IMR-90 (cell line): Measurements from ENCODE around the gene RIMS4. TPM values are rescaled to one million over a fixed set of nuclear protein-coding genes. Genes with fewer than 3 reads are reported as not detected.

ENCODE experiments used
- ATAC-seq: fragments of 200-7000 bp; cut with Tn5 transposase; 2 replicates; pipeline ENCODE4 v1.9.1; 2020; ENCODE audit warnings: low read depth, mild to moderate bottlenecking, moderate library complexity
- BruUV-seq: library from RNA; stranded (reverse); fragments of 400-500 nt; replicated peaks from 2 replicates; lab custom pipeline; 2021; lab: Mats Ljungman, UMichigan
- CTCF ChIA-PET: fragments of 300-600 bp; formaldehyde crosslinking; extraction: SDS; loops from one replicate; lab custom pipeline; 2021; ENCODE audit warnings: antibody characterized with exemption; lab: Yijun Ruan, JAX
- POLR2A ChIA-PET: fragments of 300-600 bp; sonication (Branson Sonifier 250); formaldehyde crosslinking; loops from one replicate; lab custom pipeline; 2022; ENCODE audit warnings: antibody characterized with exemption; ENCODE audit not compliant: unreplicated experiment; lab: Charles Lee
- DNase-seq: peaks from one replicate; pipeline ENCODE4 v3.0.0; 2013
- H2AFZ ChIP-seq: replicated peaks from 2 replicates; pipeline ENCODE3; 2013; ENCODE audit warnings: low read length, mild to moderate bottlenecking; ENCODE audit not compliant: poor library complexity
- H2AK5ac ChIP-seq: 2 replicates; pipeline ENCODE4 v1.6.1; 2013; ENCODE audit warnings: low read depth, low read length, inconsistent platforms
- H2AK9ac ChIP-seq: replicated peaks from 2 replicates; pipeline ENCODE3; 2013; ENCODE audit warnings: mild to moderate bottlenecking, low read depth, low read length, moderate library complexity; ENCODE audit not compliant: poor library complexity
- H2BK120ac ChIP-seq: 2 replicates; pipeline ENCODE4 v1.6.1; 2013; ENCODE audit warnings: low read depth, low read length, inconsistent platforms
- H2BK15ac ChIP-seq: 3 replicates; pipeline ENCODE4 v1.6.1; 2013; ENCODE audit warnings: low read depth, low read length, inconsistent platforms
- H2BK20ac ChIP-seq: 2 replicates; pipeline ENCODE4 v1.6.1; 2013; ENCODE audit warnings: low read depth, mild to moderate bottlenecking, inconsistent platforms, low read length, moderate library complexity
- H2BK5ac ChIP-seq: 2 replicates; pipeline ENCODE4 v1.6.1; 2013; ENCODE audit warnings: mild to moderate bottlenecking, low read depth, low read length, inconsistent platforms; ENCODE audit not compliant: poor library complexity, severe bottlenecking
- H3K14ac ChIP-seq: replicated peaks from 2 replicates; pipeline ENCODE4 v1.6.1; 2013; ENCODE audit warnings: low read depth, low read length, inconsistent platforms
- H3K18ac ChIP-seq: 2 replicates; pipeline ENCODE4 v1.6.1; 2013; ENCODE audit warnings: low read depth, low read length, control low read depth
- H3K23ac ChIP-seq: 2 replicates; pipeline ENCODE4 v1.6.1; 2013; ENCODE audit warnings: low read depth, low read length, inconsistent platforms
- H3K27ac ChIP-seq: 2 replicates; pipeline ENCODE4 v1.5.1; 2013; ENCODE audit warnings: mild to moderate bottlenecking, control low read depth, low read length; ENCODE audit not compliant: insufficient read depth
- H3K27me3 ChIP-seq: 2 replicates; pipeline ENCODE4 v1.6.1; 2013; ENCODE audit warnings: low read length; ENCODE audit not compliant: control insufficient read depth, insufficient read depth
- H3K36me3 ChIP-seq: 2 replicates; pipeline ENCODE4 v1.6.1; 2013; ENCODE audit warnings: low read length, mixed read lengths; ENCODE audit not compliant: control insufficient read depth, insufficient read depth
- H3K4ac ChIP-seq: 2 replicates; pipeline ENCODE4 v1.6.1; 2013; ENCODE audit warnings: low read depth, low read length, inconsistent platforms
- H3K4me1 ChIP-seq: 2 replicates; pipeline ENCODE4 v1.6.1; 2013; ENCODE audit warnings: low read length, mixed read lengths; ENCODE audit not compliant: control insufficient read depth, insufficient read depth
- H3K4me2 ChIP-seq: 2 replicates; pipeline ENCODE4 v1.6.1; 2013; ENCODE audit warnings: low read depth, mild to moderate bottlenecking, control low read depth, low read length, moderate library complexity
- H3K4me3 ChIP-seq: 2 replicates; pipeline ENCODE4 v1.5.1; 2013; ENCODE audit warnings: low read depth, mild to moderate bottlenecking, control low read depth, low read length, moderate library complexity; ENCODE audit not compliant: insufficient read depth
- H3K56ac ChIP-seq: 2 replicates; pipeline ENCODE4 v1.6.1; 2013; ENCODE audit warnings: low read length, inconsistent platforms; ENCODE audit not compliant: insufficient read depth; ENCODE audit errors: extremely low read depth
- H3K79me1 ChIP-seq, 2 experiments: 2 replicates each; pipeline ENCODE4 v1.6.1; 2013; ENCODE audit warnings: low read length in 2 of 2, inconsistent platforms in 1 of 2, low read depth in 1 of 2
- H3K9ac ChIP-seq: 2 replicates; pipeline ENCODE4 v1.6.1; 2013; ENCODE audit warnings: low read depth, low read length, control low read depth
- H3K9me1 ChIP-seq: 2 replicates; pipeline ENCODE4 v1.6.1; 2013; ENCODE audit warnings: low read length, inconsistent platforms; ENCODE audit not compliant: insufficient read depth
- H3K9me3 ChIP-seq: 2 replicates; pipeline ENCODE4 v1.6.1; 2013; ENCODE audit warnings: low read length; ENCODE audit not compliant: control insufficient read depth, insufficient read depth
- H4K20me1 ChIP-seq: 2 replicates; pipeline ENCODE4 v1.6.1; 2013; ENCODE audit warnings: low read length, inconsistent platforms; ENCODE audit not compliant: insufficient read depth
- H4K5ac ChIP-seq: 2 replicates; pipeline ENCODE4 v1.6.1; 2013; ENCODE audit warnings: mild to moderate bottlenecking, low read depth, low read length, control low read depth
- H4K8ac ChIP-seq, 2 experiments: 2 replicates each; pipeline ENCODE4 v1.6.1; 2013; ENCODE audit warnings: low read depth in 2 of 2, low read length in 2 of 2, control low read depth in 1 of 2, inconsistent platforms in 1 of 2
- H4K91ac ChIP-seq: 2 replicates; pipeline ENCODE4 v1.6.1; 2013; ENCODE audit warnings: low read depth, low read length, inconsistent platforms; ENCODE audit not compliant: insufficient read depth
- BHLHE40 ChIP-seq: fragments of 150-350 bp; IDR thresholded peaks from 2 replicates; pipeline ENCODE4 v1.6.1; 2016; ENCODE audit warnings: mild to moderate bottlenecking, low read depth, low read length
- CEBPB ChIP-seq: IDR thresholded peaks from 2 replicates; pipeline ENCODE4 v1.6.1; 2012; ENCODE audit warnings: low read depth, low read length, improper control_type of control experiment
- CHD1 ChIP-seq: IDR thresholded peaks from 2 replicates; pipeline ENCODE4 v1.6.1; 2012; ENCODE audit warnings: low read depth, low read length, improper control_type of control experiment
- CTCF ChIP-seq: conservative IDR thresholded peaks from 2 replicates; pipeline ENCODE4 v1.5.1; 2012; ENCODE audit warnings: mild to moderate bottlenecking, low read depth, low read length, improper control_type of control experiment
- FOS ChIP-seq: fragments of 150-350 bp; IDR thresholded peaks from 2 replicates; pipeline ENCODE4 v1.6.1; 2016; ENCODE audit warnings: low read depth, low read length
- MAFK ChIP-seq: IDR thresholded peaks from 2 replicates; pipeline ENCODE4 v1.6.1; 2012; ENCODE audit warnings: low read depth, low read length, improper control_type of control experiment
- MAZ ChIP-seq: IDR thresholded peaks from 2 replicates; pipeline ENCODE4 v1.6.1; 2012; ENCODE audit warnings: low read depth, mild to moderate bottlenecking, low read length, improper control_type of control experiment, moderate library complexity, borderline replicate concordance
- MXI1 ChIP-seq: IDR thresholded peaks from 2 replicates; pipeline ENCODE4 v1.6.1; 2012; ENCODE audit warnings: low read depth, mild to moderate bottlenecking, low read length, moderate library complexity, borderline replicate concordance
- POLR2A ChIP-seq: IDR thresholded peaks from 2 replicates; pipeline ENCODE4 v1.6.1; 2012; ENCODE audit warnings: mild to moderate bottlenecking, low read depth, low read length
- RCOR1 ChIP-seq: IDR thresholded peaks from 2 replicates; pipeline ENCODE4 v1.6.1; 2012; ENCODE audit warnings: mild to moderate bottlenecking, low read length, improper control_type of control experiment; ENCODE audit not compliant: insufficient replicate concordance
- RFX5 ChIP-seq: IDR thresholded peaks from 2 replicates; pipeline ENCODE4 v1.8.0; 2012; ENCODE audit warnings: low read depth, mild to moderate bottlenecking, low read length, moderate library complexity
- SMC3 ChIP-seq: fragments of 150-350 bp; IDR thresholded peaks from 2 replicates; pipeline ENCODE4 v1.6.1; 2016; ENCODE audit warnings: low read depth, mild to moderate bottlenecking, antibody characterized with exemption, low read length, moderate library complexity
- WGBS, 2 experiments: methylation state at CpG; one replicate each; pipeline versions ENCODE4 v1.1.5 to v1.1.7; 2013; ENCODE audit warnings: missing lambda C conversion rate in 2 of 2; ENCODE audit not compliant: insufficient read length in 1 of 2; ENCODE audit errors: extremely low coverage in 2 of 2; 5-methylcytosine and 5-hydroxymethylcytosine counted together
- dilution Hi-C: fragments of 300-500 bp; cut with HindIII; formaldehyde crosslinking; loops from one replicate; pipeline ENCODE4 v1.14.3; 2018; ENCODE audit warnings: low sequenced_read_pairs; ENCODE audit not compliant: unreplicated experiment
- in situ Hi-C: fragments of 300-500 bp; cut with MboI; formaldehyde crosslinking; loops from 3 replicates; pipeline ENCODE4 v1.14.3; 2019; ENCODE audit warnings: low sequenced_read_pairs, inconsistent platforms, mixed read lengths
- intact Hi-C: fragments of 100-400 bp; cut with micrococcal nuclease; formaldehyde crosslinking; loops from 2 replicates; pipeline ENCODE4 v1.10.0; 2022
- polyA plus RNA-seq, 3 experiments: library from polyadenylated mRNA; depleted of rRNA; stranded (reverse); fragments of >200 nt; gene quantifications; 2 replicates each; pipeline ENCODE4 v1.2.3, GENCODE V29; 2012; ENCODE audit warnings: low replicate concordance in 1 of 3
- total RNA-seq: library from RNA; depleted of rRNA; stranded (reverse); fragments of >200 nt; gene quantifications from 2 replicates; pipeline ENCODE4 v1.2.3, GENCODE V29; 2012

Gene RIMS4
- total and polyA plus RNA-seq, 2 of the 4 experiments (the other 2 are of a cell fraction), result not detected

GRCh38 chr20:44743080-44743701, 67.2 kb downstream of the RIMS4 start:
- no peaks in the 10 kb centered on the region for H3K79me1 ChIP-seq
- DNase-seq (no peak), ATAC-seq (no peak)
- no peak overlapping the region for H3K4ac ChIP-seq
- H3K9ac ChIP-seq, result no peak overlapping the region
- H3K4me3 ChIP-seq, result no peak overlapping the region
- dilution Hi-C loops (no loop called here), in situ Hi-C loops (loop anchor here (5.0 kb wide), 1 partner anchor 124 kb away; no protein-coding TSS in a partner anchor), intact Hi-C loops (no loop called here)
- H4K8ac ChIP-seq, result no peak overlapping the region
- H2AK9ac ChIP-seq, result no peak overlapping the region
- H2BK120ac ChIP-seq, result no peak overlapping the region
- no peak overlapping the region for H3K4me2 ChIP-seq
- no peak overlapping the region for H3K18ac ChIP-seq
- POLR2A ChIA-PET, result interaction anchor here (0.6 kb wide), 1 partner anchor 129 kb away, joined by 4 read pairs; no protein-coding TSS in a partner anchor
- H3K14ac ChIP-seq, result no peak overlapping the region
- BruUV-seq, result no TSS peak
- no peak overlapping the region for H4K91ac ChIP-seq
- CTCF ChIA-PET, result no interaction called here
- peaks cover 68% of the 10 kb centered on the region for H3K27me3 ChIP-seq
- no peak overlapping the region for H4K5ac ChIP-seq
- H3K9me1 ChIP-seq, result no peaks in the 10 kb centered on the region
- no peak overlapping the region for H3K56ac ChIP-seq
- H3K9me3 ChIP-seq, result no peaks in the 10 kb centered on the region
- H3K23ac ChIP-seq, result no peak overlapping the region
- no peak overlapping the region for H2BK15ac ChIP-seq
- H3K4me1 ChIP-seq, result peaks cover 1% of the 10 kb centered on the region; the same call in 1 of the 2 replicates
- H2AK5ac ChIP-seq, result no peak overlapping the region
- H2BK5ac ChIP-seq, result no peak overlapping the region
- no peak overlapping the region for H3K27ac ChIP-seq
- H2AFZ ChIP-seq, result no peak overlapping the region
- H3K36me3 ChIP-seq, result no peaks in the 10 kb centered on the region
- H4K20me1 ChIP-seq, result no peaks in the 10 kb centered on the region; the same call in 1 of the 2 replicates
- TF ChIP-seq MXI1, result no peak
- no peak for TF ChIP-seq RCOR1
- TF ChIP-seq CTCF, result no peak
- TF ChIP-seq MAZ, result no peak
- no peak for TF ChIP-seq RFX5
- TF ChIP-seq MAFK, result no peak
- TF ChIP-seq FOS, result no peak
- no peak for TF ChIP-seq BHLHE40
- no peak for TF ChIP-seq SMC3
- no peak for TF ChIP-seq CEBPB
- no peak for TF ChIP-seq POLR2A
- TF ChIP-seq CHD1, result no peak
- H2BK20ac ChIP-seq, result no peak overlapping the region
- WGBS, 2 experiments, result no CpG with 5 or more reads among the region's 7 CpGs
